Stimulated activated CD8-positive, alpha-beta memory T cell treated with anti-CD3 and anti-CD28 coated beads, Interleukin-7, amount 100 ng/mL, for 48 hours (primary cell): ENCODE measurements around the gene SPO11.
A peak's percentile ranks its signal among the peaks of the same experiment; 100 is the strongest.

ENCODE experiments used
- DNase-seq, 2 donors: peaks; one replicate each; pipeline ENCODE4 v3.0.0-alpha.2; 2020; ENCODE audit warnings: low read depth in 1 of 2; ENCODE audit errors: extremely low read depth in 1 of 2

SPO11 gene

DNA sequence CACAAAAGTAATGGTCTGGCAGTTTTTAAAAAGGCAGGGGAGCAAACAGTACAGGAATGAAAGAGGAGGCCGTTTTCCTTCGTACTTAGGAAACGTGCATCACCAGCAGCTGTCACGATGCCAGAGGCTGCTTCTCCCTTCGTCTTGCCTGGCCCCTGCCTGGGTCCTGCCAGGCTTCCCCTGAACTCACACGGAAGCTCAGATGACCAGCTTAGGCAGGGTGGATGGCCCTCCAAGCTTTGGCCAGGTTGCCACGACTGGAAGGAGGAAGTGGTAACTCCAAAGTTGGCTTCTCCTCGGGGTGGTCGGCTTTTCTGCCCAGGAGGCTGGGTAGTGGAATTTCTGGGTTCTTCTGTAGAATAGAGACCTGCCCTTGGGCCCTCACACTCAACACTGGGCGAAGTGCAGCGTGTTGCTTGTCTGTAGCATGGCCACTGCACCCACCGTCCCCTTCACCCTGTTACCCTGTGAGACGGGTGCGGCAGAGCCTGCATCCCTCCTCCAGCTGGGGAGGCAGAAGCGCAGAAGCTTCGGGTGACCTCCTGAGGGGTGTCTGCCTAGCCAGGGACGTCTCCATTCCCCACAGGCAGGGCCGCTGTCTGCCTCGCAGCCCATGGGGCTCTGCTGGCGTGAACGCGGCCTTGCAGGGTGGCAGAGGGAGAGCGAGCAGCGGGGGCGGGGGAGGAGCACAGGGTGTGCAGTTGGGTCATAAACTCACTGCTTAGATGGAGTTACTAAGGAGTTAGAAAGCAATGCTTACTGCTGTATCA is 43.2 kb downstream of the SPO11 start:
- no peak for DNase-seq

DNA sequence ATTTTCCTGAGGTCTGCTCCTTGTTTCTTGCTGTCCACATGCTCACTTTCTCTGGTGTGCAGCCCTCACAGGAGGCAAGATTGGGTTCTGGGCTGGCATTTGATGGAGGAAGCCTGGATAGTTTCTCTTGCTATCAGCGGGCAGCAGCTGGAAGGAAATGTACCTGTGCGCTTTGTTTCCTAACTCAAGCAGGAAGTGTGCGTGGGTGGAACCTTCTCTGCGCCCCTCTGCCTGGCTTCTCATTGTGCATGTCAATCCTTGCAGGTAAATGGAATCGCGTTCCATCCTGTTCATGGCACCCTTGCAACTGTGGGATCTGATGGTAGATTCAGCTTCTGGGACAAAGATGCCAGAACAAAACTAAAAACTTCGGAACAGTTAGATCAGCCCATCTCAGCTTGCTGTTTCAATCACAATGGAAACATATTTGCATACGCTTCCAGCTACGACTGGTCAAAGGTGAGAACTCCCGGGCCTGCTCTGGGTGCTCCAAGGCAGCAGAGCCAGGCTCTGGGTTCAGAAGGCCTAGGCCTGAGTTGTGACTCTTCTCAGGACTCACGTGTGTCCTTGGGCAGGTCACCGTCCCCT is 44.8 kb downstream of the SPO11 start:
- DNase-seq, result no peak

DNA sequence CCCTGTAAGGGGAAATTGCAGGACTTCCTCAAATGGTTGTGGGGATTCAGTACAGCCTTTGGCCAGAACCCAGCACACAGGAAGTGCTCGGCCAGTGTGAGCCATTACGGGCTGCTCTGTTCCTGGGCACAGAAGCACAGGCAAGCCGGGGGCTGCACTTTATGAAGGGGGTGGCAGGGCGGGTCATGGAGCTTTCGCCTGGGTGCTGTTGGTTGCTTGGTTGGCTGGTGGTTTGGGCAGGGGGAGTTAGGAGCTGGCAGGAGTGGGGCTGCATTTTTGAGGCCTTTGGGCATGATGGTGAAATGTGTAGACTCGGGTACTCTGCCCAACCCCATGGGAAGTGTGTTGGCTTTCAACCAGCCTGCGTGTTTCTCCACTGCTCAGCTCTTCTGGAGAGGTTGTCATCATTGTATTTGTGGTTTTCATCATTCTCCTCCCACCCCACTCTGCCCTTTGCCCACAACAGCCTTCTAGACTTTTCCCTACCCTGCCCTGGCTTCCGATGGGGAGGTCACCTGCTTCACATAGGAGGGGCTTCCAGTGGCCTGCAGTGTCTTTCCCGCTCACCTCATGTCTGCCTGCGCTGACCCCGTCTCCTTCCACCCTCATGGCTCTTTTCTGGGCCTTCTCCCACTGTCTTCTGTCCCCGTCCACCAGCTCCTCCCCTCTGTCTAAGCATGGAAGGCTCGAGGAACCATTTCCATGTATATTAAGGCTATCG is 45.5 kb downstream of the SPO11 start:
- no peak for DNase-seq

DNA sequence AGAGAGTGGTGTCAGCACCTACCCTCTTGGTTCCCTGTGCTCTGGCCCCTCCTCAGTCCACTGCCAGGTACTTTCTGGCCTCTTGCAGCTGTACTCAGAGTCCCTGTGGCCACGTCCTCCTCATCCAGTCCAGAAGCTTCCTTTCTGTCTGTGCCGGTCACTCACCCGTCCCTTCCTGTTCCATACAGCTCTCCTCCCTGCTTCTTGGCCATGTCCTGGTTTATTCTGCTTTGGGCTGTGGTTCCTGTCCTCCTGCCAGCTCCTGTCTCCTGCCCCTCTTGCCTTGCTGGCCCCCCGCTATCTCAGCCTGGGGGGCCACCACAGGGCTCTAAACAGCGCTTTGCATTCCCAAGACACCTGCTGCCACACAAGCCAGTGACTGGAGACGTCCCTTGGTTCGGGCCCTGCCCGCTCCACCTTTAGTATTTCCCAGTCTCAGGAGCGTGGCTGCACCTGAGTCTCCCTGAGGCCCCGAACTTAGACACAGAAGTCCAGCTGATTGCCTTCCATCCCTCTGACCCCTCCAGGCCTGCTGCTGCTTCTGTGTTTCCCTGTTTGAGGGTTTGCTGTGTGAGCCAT is 46.1 kb downstream of the SPO11 start:
- no peak for DNase-seq

DNA sequence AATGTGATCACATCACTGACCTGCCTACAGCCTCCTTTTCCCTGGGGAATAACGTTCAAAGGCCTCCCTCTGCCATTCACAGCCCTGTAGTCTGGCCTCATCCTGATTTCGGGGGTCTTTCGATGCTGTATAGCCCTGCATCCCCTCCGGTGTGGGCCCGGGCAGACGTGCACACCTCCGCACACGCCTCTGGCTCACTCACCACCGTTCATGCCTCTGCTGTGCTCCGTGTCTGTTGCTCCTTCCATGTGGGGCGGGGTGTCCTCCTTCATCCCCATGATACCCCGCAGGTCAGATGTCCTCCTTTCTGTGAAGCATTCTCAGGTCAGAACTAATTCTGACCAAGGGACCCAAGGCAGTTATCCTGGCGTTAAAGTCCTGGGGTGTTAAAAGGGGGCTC is 47.7 kb downstream of the SPO11 start:
- DNase-seq, result no peak

DNA sequence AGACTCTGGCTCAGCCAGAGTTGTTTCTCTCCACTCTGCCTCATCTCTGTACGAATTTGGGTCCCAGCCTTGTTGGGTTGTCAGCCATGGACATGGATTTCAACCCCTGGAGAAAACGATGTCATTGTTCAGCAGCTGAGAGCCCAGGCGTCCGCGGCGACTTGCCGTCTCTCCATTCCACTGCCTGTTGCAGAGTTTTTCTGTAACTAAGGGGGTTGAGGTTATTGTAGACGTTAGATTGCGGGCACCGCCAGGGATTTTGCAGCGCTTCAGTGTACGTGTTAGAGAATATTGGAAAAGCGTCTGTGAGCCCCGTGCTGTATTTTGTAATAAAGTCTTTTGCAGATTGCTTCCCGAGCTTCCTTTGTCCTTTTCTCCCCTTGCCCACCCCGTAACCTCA is 48.5 kb downstream of the SPO11 start:
- DNase-seq, result no peak

DNA sequence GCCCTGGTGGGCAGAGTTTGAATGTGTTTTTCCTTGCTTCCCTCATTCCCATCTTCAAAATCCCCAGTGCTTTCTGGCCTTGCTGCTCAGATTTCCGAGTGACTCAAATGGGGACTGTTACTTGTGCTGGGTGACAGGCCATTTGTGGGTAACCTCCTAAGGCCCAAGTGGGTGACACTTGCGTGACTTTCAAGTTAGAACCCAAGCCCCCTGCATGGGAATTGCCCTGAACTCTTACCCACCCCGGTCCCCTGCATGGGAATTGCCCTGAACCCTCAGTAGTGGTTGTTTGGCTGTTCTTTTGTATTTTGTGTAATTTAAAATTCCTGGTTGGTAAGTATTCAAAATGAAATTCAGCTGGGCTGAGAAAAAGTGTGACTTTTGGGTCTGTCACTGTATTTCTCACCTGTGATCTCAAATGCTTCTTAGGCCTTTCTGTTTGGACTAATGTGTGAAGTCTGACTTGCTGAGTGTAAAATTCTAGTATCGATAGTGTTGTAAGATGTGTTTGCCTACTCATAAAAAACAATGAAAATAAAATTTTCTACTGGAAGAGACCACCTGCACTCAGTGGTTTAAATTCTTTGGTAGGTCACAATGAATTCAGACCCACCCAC is 49.2 kb downstream of the SPO11 start:
- no peak for DNase-seq

DNA sequence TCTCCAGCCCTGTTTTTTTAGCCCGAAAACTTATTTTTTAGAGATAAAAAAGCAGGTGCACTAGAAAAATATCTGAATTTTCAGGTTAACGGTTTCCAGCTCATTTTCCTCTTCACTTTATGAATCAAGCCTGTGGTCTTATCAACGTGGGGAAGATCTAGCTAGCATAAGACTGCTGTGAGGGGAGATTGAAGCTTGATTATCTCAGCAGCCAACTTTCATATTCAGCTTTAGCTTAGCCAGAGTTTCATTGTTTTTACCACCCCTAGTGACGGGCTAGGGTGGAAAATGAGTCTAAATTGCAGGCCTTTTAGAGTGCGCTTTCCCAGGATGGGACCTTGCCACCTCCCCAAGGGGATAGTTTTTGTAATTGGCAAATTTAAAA is 49.7 kb downstream of the SPO11 start:
- no peak for DNase-seq

DNA sequence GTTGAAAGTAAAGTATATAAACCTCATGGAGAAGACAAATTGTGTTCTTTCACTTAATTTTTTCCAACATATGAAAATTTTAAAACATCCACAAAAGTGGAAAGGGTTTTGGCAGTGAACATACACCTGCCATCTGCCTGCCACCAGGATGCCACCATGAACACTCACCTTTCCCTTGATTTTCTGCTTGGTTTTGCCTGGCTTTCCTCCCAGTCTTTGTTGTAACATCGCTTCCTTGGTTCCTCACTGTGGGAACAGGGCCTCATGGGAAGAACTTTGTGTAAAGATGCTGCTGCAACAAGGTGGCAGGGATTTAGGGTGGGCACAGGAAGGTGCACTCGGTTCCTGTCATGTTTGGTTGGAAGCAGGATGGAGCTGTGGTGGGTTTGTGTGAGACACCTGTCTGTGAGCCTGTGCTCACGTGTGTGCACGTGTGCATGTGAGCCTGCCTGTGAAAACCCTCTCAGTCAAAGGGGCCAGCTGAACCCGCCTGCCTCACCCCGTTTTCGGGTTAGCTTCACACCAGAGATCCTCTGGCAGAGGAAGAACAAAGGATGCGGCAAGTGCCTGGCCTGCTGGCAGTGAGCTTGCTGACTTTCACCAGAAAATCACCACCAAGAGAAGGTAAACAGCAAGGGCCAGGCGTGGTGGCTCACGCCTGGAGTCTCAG is 50.6 kb downstream of the SPO11 start:
- DNase-seq, result no peak

DNA sequence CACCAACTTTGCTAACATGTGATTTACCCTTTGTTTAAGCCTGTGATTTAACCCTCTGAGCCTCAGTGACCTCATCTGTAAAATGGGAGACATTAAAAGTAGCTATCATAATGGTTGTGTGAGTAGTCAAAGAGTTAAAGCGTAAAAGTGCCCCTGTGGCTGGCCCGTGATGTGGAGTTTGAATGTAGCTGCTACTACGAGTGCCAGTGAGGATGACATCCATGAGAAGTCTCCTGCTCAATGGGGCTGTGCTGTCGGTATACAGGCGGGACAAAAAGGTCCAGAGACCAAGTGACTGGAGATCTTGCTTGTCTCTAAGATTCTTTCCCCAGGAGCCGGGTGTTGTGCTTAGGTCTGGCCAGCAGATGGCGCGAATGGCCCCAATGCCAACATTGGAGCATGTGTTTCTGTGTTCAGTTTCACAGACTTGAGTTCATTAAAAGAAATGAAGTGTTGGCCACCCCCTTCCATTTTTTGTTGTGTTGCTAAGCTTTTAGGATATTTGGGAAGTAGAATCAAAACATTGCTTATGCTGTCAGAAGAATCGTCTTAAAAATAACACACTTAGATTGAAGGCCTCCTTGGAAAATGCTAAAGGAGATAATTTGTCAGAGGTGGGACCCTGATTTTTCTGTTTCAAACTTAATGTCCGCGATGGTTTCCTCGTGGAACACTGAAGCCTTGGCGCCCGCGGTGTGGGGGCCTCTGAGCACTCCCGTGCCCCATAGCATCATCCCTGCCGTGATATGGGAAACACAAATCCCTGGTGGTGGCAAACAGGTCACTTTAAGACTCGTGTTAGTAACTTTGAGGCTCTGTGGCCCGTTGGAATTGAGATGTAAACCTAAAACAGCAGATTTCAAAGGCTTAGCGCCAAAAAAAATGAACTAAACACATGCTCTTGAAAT is 52.2 kb downstream of the SPO11 start:
- DNase-seq, result peak in 1 of 2 donors; percentile 64

DNA sequence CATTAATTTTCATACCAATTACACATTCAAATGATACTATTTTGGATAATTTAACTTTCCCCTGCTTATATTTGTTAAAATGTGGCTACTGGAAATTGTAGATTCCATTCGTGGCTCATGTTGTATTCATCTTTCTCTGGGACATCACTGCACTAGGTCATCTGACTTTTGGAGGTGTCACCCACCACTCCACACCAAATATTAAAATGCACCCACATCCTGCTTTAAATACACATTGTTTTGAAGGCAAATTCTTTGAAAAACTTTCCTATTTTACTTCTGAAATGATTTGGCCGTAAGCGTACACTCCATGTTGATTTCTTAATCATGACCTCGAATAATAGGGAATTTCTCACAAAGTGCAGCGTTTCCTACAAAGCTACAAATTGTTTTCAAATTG is 52.9 kb downstream of the SPO11 start:
- DNase-seq, result no peak

DNA sequence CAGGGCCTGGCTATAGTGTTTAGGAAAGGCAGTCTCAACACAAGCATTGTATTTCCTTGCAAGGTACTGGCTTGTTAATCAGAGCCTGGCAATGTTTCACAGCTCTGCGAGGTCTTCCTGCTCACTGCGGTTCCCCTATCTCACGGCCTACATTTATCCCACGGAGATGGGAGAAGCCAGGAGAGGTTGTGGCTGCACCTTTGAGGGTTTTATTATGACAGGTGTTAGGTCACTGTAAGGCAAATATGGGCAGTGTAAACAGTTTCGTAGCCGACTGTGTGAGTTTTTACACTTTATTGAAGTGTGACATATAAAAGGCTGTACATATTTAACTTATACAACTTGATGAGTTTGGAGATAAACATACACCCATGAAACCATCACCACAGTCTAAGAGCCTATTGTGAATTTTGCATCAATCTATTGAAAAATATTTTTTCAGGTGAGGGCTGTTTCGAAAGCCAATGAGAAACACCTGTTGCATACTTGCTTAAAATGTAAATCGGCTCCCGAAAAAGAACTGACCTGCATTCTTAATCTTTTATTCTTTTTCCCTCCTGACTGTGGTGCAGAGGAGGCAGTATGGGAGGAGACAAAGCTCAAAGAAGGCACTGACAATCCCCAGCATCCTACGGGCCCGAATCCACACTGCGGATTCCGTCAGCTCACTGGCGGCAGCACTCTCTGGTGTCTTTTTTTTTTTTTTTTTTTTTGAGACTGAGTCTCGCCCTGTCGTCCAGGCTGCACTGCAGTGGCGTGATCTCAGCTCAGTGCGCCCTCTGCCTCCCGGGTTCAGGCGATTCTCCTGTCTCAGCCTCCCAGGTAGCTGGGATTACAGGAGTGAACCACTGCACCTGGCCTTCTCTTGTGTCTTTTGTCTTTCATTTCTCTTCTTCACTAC is 54.1 kb downstream of the SPO11 start:
- DNase-seq, result no peak

DNA sequence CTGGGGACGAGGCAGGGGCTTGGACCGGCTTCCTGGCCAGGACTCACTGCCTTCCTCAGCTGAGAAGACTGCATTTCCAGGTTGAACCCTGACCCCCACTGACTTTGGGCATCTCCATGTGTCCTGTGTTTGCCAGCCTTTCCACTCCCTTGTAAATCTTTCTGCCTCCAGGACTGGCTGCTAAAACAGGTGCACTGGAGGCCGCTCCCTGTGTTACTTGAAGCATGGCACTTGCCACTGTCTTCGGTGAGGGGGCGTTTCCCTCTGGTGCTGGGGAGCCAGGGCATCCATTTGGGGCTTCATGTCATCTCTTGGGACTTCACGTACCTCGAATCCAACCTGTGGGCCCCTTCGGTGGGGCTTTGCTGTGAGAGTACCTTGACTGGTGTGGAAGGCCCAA is 54.9 kb downstream of the SPO11 start:
- DNase-seq, result no peak

DNA sequence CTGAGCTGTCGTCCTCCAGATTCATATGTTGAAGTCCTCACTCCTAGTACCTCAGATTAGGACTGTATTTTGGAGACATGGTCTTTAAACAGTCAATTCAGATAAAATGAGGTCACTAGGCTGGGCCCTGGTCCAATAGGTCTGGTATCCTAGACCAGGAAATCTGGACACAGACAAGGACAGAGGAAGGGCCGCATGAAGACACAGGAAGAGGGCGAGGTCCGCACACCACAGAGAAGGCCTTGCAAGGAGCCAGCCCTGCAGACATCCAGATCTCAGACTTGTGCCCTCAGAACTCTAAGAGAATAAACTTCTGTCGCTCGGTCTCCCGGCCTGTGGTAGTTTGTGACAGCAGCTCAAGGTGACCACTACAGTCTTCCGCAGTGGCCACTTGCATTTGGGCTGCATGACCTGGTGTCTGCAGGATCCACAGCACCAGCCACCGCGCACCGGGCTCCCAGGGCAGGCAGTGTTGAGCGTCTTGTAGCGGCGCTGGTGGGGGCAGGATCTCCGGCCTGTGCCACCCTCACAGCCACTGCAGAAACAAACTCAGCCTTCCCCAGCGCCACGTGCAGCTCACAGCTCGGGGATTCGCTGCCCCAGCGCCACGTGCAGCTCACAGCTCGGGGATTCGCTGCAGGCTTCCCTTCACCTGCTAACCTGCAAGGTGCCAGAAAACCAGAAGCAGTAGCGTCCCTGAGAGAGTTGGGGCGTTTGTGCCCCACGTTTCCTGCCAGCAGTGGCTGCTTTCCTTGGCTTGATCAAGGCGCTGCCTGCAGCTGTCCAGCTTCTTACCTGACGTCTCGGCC is 55.6 kb downstream of the SPO11 start:
- DNase-seq, result no peak

DNA sequence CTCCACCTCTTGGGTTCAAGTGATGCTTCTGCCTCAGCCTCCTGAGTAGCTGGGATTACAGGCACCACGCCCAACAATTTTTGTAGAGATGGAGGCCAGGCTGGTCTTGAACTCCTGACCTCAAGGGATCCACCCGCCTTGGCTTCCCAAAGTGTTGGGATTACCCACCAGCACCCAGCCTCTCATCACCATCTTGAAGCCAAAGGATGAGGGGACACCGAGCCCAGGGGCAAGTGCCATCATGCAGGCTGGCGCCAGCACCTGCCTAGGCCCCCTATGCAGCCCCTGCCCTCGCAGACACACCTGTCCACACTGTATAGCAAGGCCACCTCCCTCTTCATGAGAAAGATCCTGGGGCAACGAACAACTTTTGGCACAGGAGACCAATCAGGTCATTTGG is 56.3 kb downstream of the SPO11 start:
- DNase-seq, result no peak

DNA sequence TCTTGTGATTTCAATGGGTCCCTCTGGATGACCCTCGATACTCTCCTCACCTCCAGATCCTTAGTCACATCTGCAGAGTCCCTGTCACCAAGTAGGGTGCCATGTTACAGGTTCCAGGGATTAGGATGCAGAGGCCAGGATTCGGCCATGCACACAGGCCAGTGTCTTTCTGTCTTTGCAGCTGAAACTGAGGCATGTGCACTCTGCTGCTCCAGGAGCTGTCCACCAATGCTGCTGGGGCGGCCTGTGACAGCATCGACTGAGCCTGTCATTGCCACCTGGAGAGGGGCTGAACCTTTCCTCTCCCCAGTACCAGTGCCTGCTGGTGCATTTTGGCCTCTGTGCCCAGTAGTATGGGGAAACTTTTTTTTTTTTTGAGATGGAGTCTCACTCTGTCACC is 57.2 kb downstream of the SPO11 start:
- DNase-seq, result no peak

DNA sequence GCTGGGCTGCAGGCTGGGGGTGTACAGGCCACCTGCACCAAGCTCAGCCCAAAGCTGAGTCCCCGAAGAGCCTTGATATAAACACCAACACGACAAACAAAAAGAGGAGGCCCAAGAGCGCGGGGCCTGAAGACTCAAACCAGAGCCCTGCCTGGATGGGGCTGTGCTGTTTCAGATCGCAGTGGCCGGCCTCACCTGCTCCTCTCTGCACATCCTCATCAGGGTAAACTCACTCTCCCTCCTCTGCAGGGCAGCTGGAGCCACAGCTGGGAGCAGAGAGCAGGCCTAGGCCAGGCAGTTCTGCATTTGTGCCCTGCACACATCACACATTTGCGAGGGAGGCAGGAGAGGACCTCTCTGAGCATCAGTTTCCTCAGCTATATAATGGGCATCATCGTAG is 57.9 kb downstream of the SPO11 start:
- DNase-seq, result no peak

DNA sequence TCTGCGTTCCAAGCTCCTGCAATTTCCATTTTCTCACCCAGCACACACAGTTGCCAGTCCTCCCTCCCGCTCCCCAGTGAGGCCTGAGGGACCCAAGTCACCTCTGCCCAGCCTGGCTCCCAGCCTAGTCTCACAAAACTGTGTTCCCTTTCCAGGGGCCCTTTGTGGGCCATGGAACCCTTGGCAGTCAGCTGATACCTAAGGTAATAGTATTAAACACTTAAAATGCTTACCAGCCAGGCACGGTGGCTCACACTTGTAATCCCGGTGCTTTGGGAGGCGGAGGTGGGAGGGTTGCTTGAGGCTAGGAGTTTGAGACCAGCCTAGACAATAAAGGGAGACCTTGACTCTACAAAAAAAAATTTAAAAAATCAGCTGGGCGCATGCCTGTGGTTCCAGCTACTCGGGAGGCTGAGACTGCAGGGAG is 58.4 kb downstream of the SPO11 start:
- no peak for DNase-seq
